HepG2 (cell line): ENCODE measurements around the gene HSCB. TPM values are rescaled to one million over a fixed set of nuclear protein-coding genes. Genes with fewer than 3 reads are reported as not detected.
A peak's percentile ranks its signal among the peaks of the same experiment; 100 is the strongest.

Experiments
- ATAC-seq: fragments of 200-7000 bp; cut with Tn5 transposase; 3 replicates; pipeline ENCODE4 v1.9.1; 2020; ENCODE audit warnings: mild to moderate bottlenecking, moderate library complexity
- BruUV-seq: library from RNA; stranded (reverse); fragments of 400-500 nt; replicated peaks from 2 replicates; lab custom pipeline; 2021; lab: Mats Ljungman, UMichigan
- CTCF ChIA-PET: fragments of 300-600 bp; formaldehyde crosslinking; extraction: SDS; loops from one replicate; lab custom pipeline; 2021; ENCODE audit warnings: low total read pairs, inconsistent platforms, low intra/inter-chr PET ratio; lab: Yijun Ruan, JAX
- POLR2A ChIA-PET: fragments of 350-600 bp; sonication (Branson Sonifier 250); formaldehyde crosslinking; loops from one replicate; lab custom pipeline; 2020; ENCODE audit warnings: antibody characterized with exemption, inconsistent platforms; lab: Yijun Ruan, JAX
- DNase-seq: peaks from one replicate; pipeline ENCODE4 v3.0.0-alpha.2; 2015; ENCODE audit warnings: low spot score
- FAIRE-seq: peaks from 3 replicates; lab custom pipeline; 2011; peaks lifted over from hg19 to GRCh38; lab: Jason Lieb, UNC
- H2AFZ ChIP-seq: one replicate; pipeline ENCODE4 v1.6.1; 2011; ENCODE audit warnings: low read length, inconsistent platforms
- H3K27ac ChIP-seq: fragments of 300-600 bp; 3 replicates; pipeline ENCODE4 v1.8.0; 2011; ENCODE audit warnings: mixed run types, mild to moderate bottlenecking, mixed read lengths, low read length, inconsistent platforms; ENCODE audit not compliant: insufficient read depth; ENCODE audit errors: extremely low read length
- H3K27me3 ChIP-seq, 2 experiments: fragments of 200-600 bp in 1 of 2; 2 replicates in 1 of 2; 3 replicates in 1 of 2; pipeline versions ENCODE4 v1.6.0 to v1.8.0; 2011; ENCODE audit warnings: low read length in 2 of 2, mild to moderate bottlenecking in 2 of 2, moderate library complexity in 2 of 2, inconsistent platforms in 1 of 2; ENCODE audit not compliant: insufficient read depth in 2 of 2, control insufficient read depth in 1 of 2
- H3K36me3 ChIP-seq, 2 experiments: fragments of 200-600 bp in 1 of 2; replicated peaks in 1 of 2; 2 replicates in 1 of 2; 3 replicates in 1 of 2; pipeline versions ENCODE4 v1.5.1 to v1.8.0; 2011; ENCODE audit warnings: low read length in 2 of 2, inconsistent platforms in 1 of 2; ENCODE audit not compliant: insufficient read depth in 2 of 2, control insufficient read depth in 1 of 2
- H3K4me1 ChIP-seq: 2 replicates; pipeline ENCODE4 v1.5.1; 2012; ENCODE audit warnings: low read length, inconsistent platforms; ENCODE audit not compliant: insufficient read depth
- H3K4me2 ChIP-seq: 2 replicates; pipeline ENCODE4 v1.6.0; 2011; ENCODE audit warnings: low read depth, low read length, inconsistent platforms
- H3K4me3 ChIP-seq, 3 experiments: fragments of 200-600 bp in 1 of 3; sonication (generic), shearing (Covaris generic) in 1 of 3; replicated peaks in 1 of 3; 2 replicates each; pipeline ENCODE4 v1.5.1; 2011 to 2016; ENCODE audit warnings: low read length in 3 of 3, inconsistent platforms in 2 of 3, low read depth in 2 of 3, mild to moderate bottlenecking in 2 of 3, control low read depth in 1 of 3, mixed read lengths in 1 of 3; ENCODE audit not compliant: insufficient read depth in 1 of 3
- H3K79me2 ChIP-seq: one replicate; pipeline ENCODE4 v1.6.1; 2011; ENCODE audit warnings: low read length, inconsistent platforms; ENCODE audit not compliant: insufficient read depth
- H3K9ac ChIP-seq: 2 replicates; pipeline ENCODE4 v1.6.0; 2011; ENCODE audit warnings: mild to moderate bottlenecking, low read depth, low read length, inconsistent platforms; ENCODE audit not compliant: insufficient read depth
- H3K9me3 ChIP-seq: 2 replicates; pipeline ENCODE4 v1.5.1; 2012; ENCODE audit warnings: mild to moderate bottlenecking, low read length
- H4K20me1 ChIP-seq: 2 replicates; pipeline ENCODE4 v1.6.0; 2011; ENCODE audit warnings: inconsistent platforms, mild to moderate bottlenecking, low read length, moderate library complexity; ENCODE audit not compliant: insufficient read depth
- AHR ChIP-seq: IDR thresholded peaks from 2 replicates; pipeline ENCODE4 v1.6.1; 2018; ENCODE audit warnings: missing genetic modification reagents, missing compliant biosample characterization
- EED ChIP-seq: sonication (generic); formaldehyde crosslinking; IDR thresholded peaks from 2 replicates; pipeline ENCODE4 v1.5.0; 2020; ENCODE audit warnings: mild to moderate bottlenecking, missing genetic modification reagents
- KAT8 ChIP-seq: IDR thresholded peaks from 2 replicates; pipeline ENCODE4 v1.6.1; 2016; ENCODE audit warnings: missing genetic modification reagents, missing compliant biosample characterization
- RAD21 ChIP-seq: fragments of 450-650 bp; formaldehyde crosslinking; IDR thresholded peaks from 2 replicates; pipeline ENCODE4 v1.5.0; 2020; ENCODE audit warnings: mild to moderate bottlenecking
- REL ChIP-seq: sonication (generic); formaldehyde crosslinking; conservative IDR thresholded peaks from 2 replicates; pipeline ENCODE4 v1.8.0; 2022; ENCODE audit warnings: mild to moderate bottlenecking, missing genetic modification reagents, moderate library complexity
- SAFB2 ChIP-seq: sonication (generic); formaldehyde crosslinking; IDR thresholded peaks from 2 replicates; pipeline ENCODE4 v1.5.1; 2020; ENCODE audit warnings: missing genetic modification reagents, low read depth, mild to moderate bottlenecking, borderline replicate concordance
- STAT5B ChIP-seq: sonication (generic); formaldehyde crosslinking; IDR thresholded peaks from 2 replicates; pipeline ENCODE4 v1.4.0; 2020; ENCODE audit warnings: missing genetic modification reagents
- TBX2 ChIP-seq: sonication (generic); formaldehyde crosslinking; IDR thresholded peaks from 2 replicates; pipeline ENCODE4 v1.5.0; 2020; ENCODE audit warnings: missing genetic modification reagents, mild to moderate bottlenecking, borderline replicate concordance
- TOE1 ChIP-seq: sonication (generic); formaldehyde crosslinking; IDR thresholded peaks from 2 replicates; pipeline ENCODE4 v1.4.0; 2020; ENCODE audit warnings: mild to moderate bottlenecking, missing genetic modification reagents
- ZNF33B ChIP-seq: sonication (generic); formaldehyde crosslinking; IDR thresholded peaks from 2 replicates; pipeline ENCODE4 v1.5.1; 2020; ENCODE audit warnings: mild to moderate bottlenecking, missing genetic modification reagents
- ZNF350 ChIP-seq: sonication (generic); formaldehyde crosslinking; IDR thresholded peaks from 2 replicates; pipeline ENCODE4 v1.4.0; 2020; ENCODE audit warnings: mild to moderate bottlenecking, low read depth, missing genetic modification reagents, borderline replicate concordance
- ZNF460 ChIP-seq: sonication (generic); formaldehyde crosslinking; IDR thresholded peaks from 2 replicates; pipeline ENCODE4 v1.5.1; 2020; ENCODE audit warnings: missing genetic modification reagents, mild to moderate bottlenecking, borderline replicate concordance
- WGBS: methylation state at CpG from one replicate; pipeline ENCODE4 v1.1.6; 2017; ENCODE audit warnings: low lambda C conversion rate; 5-methylcytosine and 5-hydroxymethylcytosine counted together
- in situ Hi-C: cut with HindIII; loops from 2 replicates; pipeline ENCODE4 v1.10.0; 2017; ENCODE audit warnings: low pct_unique_long_range_greater_than_20kb; ENCODE audit not compliant: extremely low pct_ligation_motif_present
- intact Hi-C: fragments of 100-400 bp; cut with micrococcal nuclease; formaldehyde crosslinking; loops from one replicate; pipeline ENCODE4 v1.10.0; 2022; ENCODE audit not compliant: unreplicated experiment
- polyA plus RNA-seq, 8 experiments: library from polyadenylated mRNA; depleted of rRNA in 3 of 8; stranded (reverse) in 7 of 8; unstranded in 1 of 8; fragments of >200 nt; fragmentation: Illumina TruSeq in 4 of 8; extraction: Trizol in 4 of 8; gene quantifications; 2 replicates each; pipeline versions ENCODE4 v1.2.1 to v1.2.3, GENCODE V29; 2011 to 2016; ENCODE audit warnings: low read depth in 4 of 8, missing spikeins in 1 of 8, mixed read lengths in 1 of 8; ENCODE audit not compliant: insufficient read depth in 1 of 8
- total RNA-seq, 5 experiments: library from RNA; depleted of rRNA; stranded (reverse); fragments of >200 nt; fragmentation: Illumina TruSeq; extraction: Trizol; gene quantifications; 2 replicates each; pipeline ENCODE4 v1.2.3, GENCODE V29; 2016; ENCODE audit warnings: low read depth in 1 of 5
- TF ChIP-seq, protein P1 (sequence below): sonication (generic); formaldehyde crosslinking; IDR thresholded peaks from 2 replicates; pipeline ENCODE4 v1.5.0; 2020; ENCODE audit warnings: missing genetic modification reagents, mild to moderate bottlenecking, borderline replicate concordance
- TF ChIP-seq, protein P2 (sequence below), 2 experiments: sonication (generic) in 1 of 2; formaldehyde crosslinking in 1 of 2; IDR thresholded peaks; 2 replicates each; pipeline versions ENCODE4 v1.4.0 to v1.6.1; 2016 to 2020; ENCODE audit warnings: borderline replicate concordance in 1 of 2, low read depth in 1 of 2, mild to moderate bottlenecking in 1 of 2, missing genetic modification reagents in 1 of 2
- TF ChIP-seq, protein P3 (sequence below): sonication (generic); formaldehyde crosslinking; IDR thresholded peaks from 2 replicates; pipeline ENCODE4 v1.5.1; 2020; ENCODE audit warnings: missing genetic modification reagents, mild to moderate bottlenecking, borderline replicate concordance

Gene HSCB
- total and polyA plus RNA-seq, 2 of the 13 experiments (the other 11 are each of a cell fraction or from before 2014, with no cell fraction given), result 15.4 to 20.9 TPM

DNA sequence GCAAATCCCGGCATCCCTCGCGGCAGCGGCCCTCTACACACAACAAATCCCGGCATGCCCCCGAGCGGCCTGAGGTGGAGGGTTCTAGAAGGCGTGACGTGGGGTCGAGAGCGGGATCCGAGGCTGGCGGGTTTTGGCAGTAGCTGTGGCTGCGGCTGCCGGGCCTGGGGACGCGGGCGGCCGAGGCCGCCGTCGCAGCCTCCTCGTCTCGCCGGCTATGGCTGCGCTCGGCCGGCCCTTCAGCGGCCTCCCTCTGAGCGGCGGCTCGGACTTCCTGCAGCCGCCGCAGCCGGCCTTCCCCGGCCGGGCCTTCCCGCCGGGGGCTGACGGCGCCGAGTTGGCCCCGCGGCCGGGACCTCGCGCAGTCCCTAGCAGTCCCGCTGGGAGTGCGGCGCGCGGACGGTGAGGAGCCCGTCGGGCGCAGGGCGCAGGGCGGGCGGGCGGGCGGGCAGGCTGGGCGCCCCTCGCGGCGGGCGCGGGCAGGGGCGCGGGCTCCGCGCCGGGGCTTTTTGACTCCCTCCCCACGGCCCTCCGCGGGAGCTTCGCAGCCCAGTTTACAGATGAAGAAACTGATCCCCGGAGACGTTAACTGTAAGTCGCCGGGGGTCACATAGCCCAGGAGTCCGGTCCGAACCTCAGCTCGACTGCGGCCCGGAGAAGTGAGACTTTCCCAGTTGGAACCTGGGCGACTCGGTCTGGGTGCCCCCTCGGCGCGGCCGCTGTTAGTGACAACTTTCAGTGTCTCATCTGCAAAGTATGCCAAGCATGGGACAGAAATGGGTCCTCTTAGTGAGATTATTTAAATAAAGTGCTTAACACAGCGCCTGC lies 31.0 kb downstream of the HSCB start, which contains the start of gene CCDC117:
Gene CCDC117 (plus strand): TSS at position 63 of the 828 bp plus-strand sequence. CDS start 155 bp downstream, at position 218.
- peaks cover 0 to 16% of the 10 kb centered on the region in 2 experiments; a peak in 2 of 5 replicates for H3K36me3 ChIP-seq
- FAIRE-seq (peak; percentile 39), DNase-seq (peak; percentile 90), ATAC-seq (peak; percentile 92)
- peak within 1 kb of the TSS; percentile 91 for H3K27ac ChIP-seq
- peak within 1 kb of the TSS; percentile 96 for H3K9ac ChIP-seq
- no TSS peak for BruUV-seq
- ChIA-PET POLR2A (interaction anchor here (0.6 to 4.5 kb wide), 16 partner anchors 8 to 93 kb away, joined by 3 to 59 read pairs (median 4); partner anchors contain the start of genes CHEK2, HSCB, TTC28 and XBP1), CTCF (no interaction called here)
- in situ Hi-C loops (no loop called here), intact Hi-C loops (loop anchor here (1.0 kb wide), 1 partner anchor 26 kb away; no protein-coding TSS in a partner anchor)
- 0% methylated on average over 4 of the region's 92 CpGs for WGBS
- H3K9me3 ChIP-seq, result no peaks in the 10 kb centered on the region
- peaks cover 82% of the 10 kb centered on the region for H3K4me1 ChIP-seq
- peak within 1 kb of the TSS; percentile 71 to 87 (median 82) for H3K4me3 ChIP-seq
- H4K20me1 ChIP-seq, result no peaks in the 10 kb centered on the region
- H3K27me3 ChIP-seq, result no peaks in the 10 kb centered on the region; a peak in 1 of 5 replicates
- peaks cover 43% of the 10 kb centered on the region for H3K79me2 ChIP-seq
- H2AFZ ChIP-seq, result peak within 1 kb of the TSS; percentile 70
- peak within 1 kb of the TSS; percentile 82 for H3K4me2 ChIP-seq
- TF ChIP-seq, protein P1, sequence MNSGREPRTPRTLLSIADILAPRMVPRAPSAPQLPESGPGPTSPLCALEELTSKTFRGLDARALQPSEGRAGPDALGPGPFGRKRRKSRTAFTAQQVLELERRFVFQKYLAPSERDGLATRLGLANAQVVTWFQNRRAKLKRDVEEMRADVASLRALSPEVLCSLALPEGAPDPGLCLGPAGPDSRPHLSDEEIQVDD (CRISPR knock-in tag), result no peak
- no peak for TF ChIP-seq STAT5B (CRISPR knock-in tag)
- no peak for TF ChIP-seq ZNF460
- no peak for TF ChIP-seq TOE1 (CRISPR knock-in tag)
- TF ChIP-seq, protein P2, sequence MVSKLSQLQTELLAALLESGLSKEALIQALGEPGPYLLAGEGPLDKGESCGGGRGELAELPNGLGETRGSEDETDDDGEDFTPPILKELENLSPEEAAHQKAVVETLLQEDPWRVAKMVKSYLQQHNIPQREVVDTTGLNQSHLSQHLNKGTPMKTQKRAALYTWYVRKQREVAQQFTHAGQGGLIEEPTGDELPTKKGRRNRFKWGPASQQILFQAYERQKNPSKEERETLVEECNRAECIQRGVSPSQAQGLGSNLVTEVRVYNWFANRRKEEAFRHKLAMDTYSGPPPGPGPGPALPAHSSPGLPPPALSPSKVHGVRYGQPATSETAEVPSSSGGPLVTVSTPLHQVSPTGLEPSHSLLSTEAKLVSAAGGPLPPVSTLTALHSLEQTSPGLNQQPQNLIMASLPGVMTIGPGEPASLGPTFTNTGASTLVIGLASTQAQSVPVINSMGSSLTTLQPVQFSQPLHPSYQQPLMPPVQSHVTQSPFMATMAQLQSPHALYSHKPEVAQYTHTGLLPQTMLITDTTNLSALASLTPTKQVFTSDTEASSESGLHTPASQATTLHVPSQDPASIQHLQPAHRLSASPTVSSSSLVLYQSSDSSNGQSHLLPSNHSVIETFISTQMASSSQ (IDR thresholded peaks at IDR 0.05; ENCODE audit: low read depth), result no peak
- TF ChIP-seq, protein P2 (CRISPR knock-in tag; IDR thresholded peaks at IDR 0.05; ENCODE audit: borderline replicate concordance), result peak; percentile 63; the same call in 1 of the 2 replicates
- TF ChIP-seq ZNF33B (CRISPR knock-in tag), result no peak; the same call in 1 of the 2 replicates
- no peak for TF ChIP-seq EED (CRISPR knock-in tag)
- no peak for TF ChIP-seq ZNF350 (CRISPR knock-in tag)
- no peak; the same call in 1 of the 2 replicates for TF ChIP-seq SAFB2
- TF ChIP-seq TBX2 (CRISPR knock-in tag), result peak; percentile 42; the same call in 1 of the 2 replicates
- peak; percentile 79; the same call in 1 of the 2 replicates for TF ChIP-seq AHR (CRISPR knock-in tag)
- peak; percentile 88; the same call in 1 of the 2 replicates for TF ChIP-seq KAT8
- TF ChIP-seq REL (CRISPR knock-in tag), result no peak
- TF ChIP-seq, protein P3, sequence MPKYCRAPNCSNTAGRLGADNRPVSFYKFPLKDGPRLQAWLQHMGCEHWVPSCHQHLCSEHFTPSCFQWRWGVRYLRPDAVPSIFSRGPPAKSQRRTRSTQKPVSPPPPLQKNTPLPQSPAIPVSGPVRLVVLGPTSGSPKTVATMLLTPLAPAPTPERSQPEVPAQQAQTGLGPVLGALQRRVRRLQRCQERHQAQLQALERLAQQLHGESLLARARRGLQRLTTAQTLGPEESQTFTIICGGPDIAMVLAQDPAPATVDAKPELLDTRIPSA, result 0 out of 2 replicates have a peak, but pooled peaks have one; percentile 12
- TF ChIP-seq RAD21, result peak; percentile 66; the same call in 1 of the 2 replicates
